D721Med (cell line): ENCODE data around the gene ZNF428.

ENCODE experiments used
- DNase-seq: peaks from one replicate; pipeline ENCODE4 v3.0.0; 2011; ENCODE audit warnings: low spot score; ENCODE audit not compliant: insufficient read length
- FAIRE-seq: peaks from 2 replicates; lab custom pipeline; 2011; peaks lifted over from hg19 to GRCh38; lab: Jason Lieb, UNC
- CTCF ChIP-seq: IDR thresholded peaks from 2 replicates; pipeline ENCODE4 v1.5.1; 2012; ENCODE audit warnings: mild to moderate bottlenecking, control low read depth; ENCODE audit not compliant: insufficient read depth; ENCODE audit errors: missing control alignments

The ZNF428 gene

GRCh38 chr19:43575955-43576878 lies 43.2 kb downstream of the ZNF428 start:
- no peak for TF ChIP-seq CTCF
- no peak for DNase-seq
- FAIRE-seq: no peak

- TF ChIP-seq CTCF: no peak
- FAIRE-seq (no peak), DNase-seq (peak; percentile 88)
Observed at GRCh38 chr19:43575156-43575950, 44.1 kb downstream of the ZNF428 start, which contains the start of the genes PINLYP and XRCC1. TSS of gene PINLYP (plus strand) at chr19:43575801. CDS start at chr19:43577192, 1,391 bp downstream. TSS of gene XRCC1 (minus strand) at chr19:43575527. CDS start at chr19:43575458, 69 bp downstream.

GRCh38 chr19:43574424-43575155 lies 44.8 kb downstream of the ZNF428 start:
- FAIRE-seq: no peak
- TF ChIP-seq CTCF: no peak
- no peak for DNase-seq

GRCh38 chr19:43572171-43572588 lies 47.2 kb downstream of the ZNF428 start:
- no peak for FAIRE-seq
- DNase-seq: no peak
- no peak for TF ChIP-seq CTCF

- no peak for TF ChIP-seq CTCF
- FAIRE-seq (no peak), DNase-seq (no peak)
Observed at GRCh38 chr19:43570174-43570791, 49.1 kb downstream of the ZNF428 start.

GRCh38 chr19:43569657-43570056 lies 49.8 kb downstream of the ZNF428 start:
- TF ChIP-seq CTCF: no peak
- no peak for FAIRE-seq
- DNase-seq: no peak
